Measurements from ENCODE around the gene APOF.
"Not testable (repeated sequence)": the region's sequence is repeated elsewhere in the genome, so short reads cannot be mapped to it uniquely, and the experiment has no call there.

Gene APOF

GRCh38 chr12:56359851-56360767 lies 2.5 kb downstream of the APOF start, which contains the start of gene STAT2:
Gene STAT2 (minus strand): TSS chr12:56360107. CDS start chr12:56356571, 3,536 bp downstream.
- no peak for TF ChIP-seq CTCF (conservative IDR thresholded peaks at IDR 0.05; ENCODE audit: low read length)
- H3K4me3 ChIP-seq (ENCODE audit: low read length), result peak within 1 kb of the TSS; percentile 99
- DNase-seq (ENCODE audit: low read depth), result peak; percentile 100

GRCh38 chr12:56358836-56359532 lies 3.7 kb downstream of the APOF start:
- peak overlapping the region; percentile 99 for H3K4me3 ChIP-seq (ENCODE audit: low read length)
- no peak for TF ChIP-seq CTCF (conservative IDR thresholded peaks at IDR 0.05; ENCODE audit: low read length)
- peak; percentile 90 for DNase-seq (ENCODE audit: low read depth)

- no peak for TF ChIP-seq CTCF (conservative IDR thresholded peaks at IDR 0.05; ENCODE audit: low read length)
- DNase-seq (ENCODE audit: low read depth), result no peak
- no peak overlapping the region for H3K4me3 ChIP-seq (ENCODE audit: low read length)
These were observed 11.3 kb downstream of the APOF start for GRCh38 chr12:56351325-56351724.

- H3K4me3 ChIP-seq (ENCODE audit: low read length), result no peak overlapping the region
- no peak for DNase-seq (ENCODE audit: low read depth)
- no peak for TF ChIP-seq CTCF (conservative IDR thresholded peaks at IDR 0.05; ENCODE audit: low read length)
These were observed 12.0 kb downstream of the APOF start for GRCh38 chr12:56350662-56351061.

GRCh38 chr12:56348776-56349175 lies 13.9 kb downstream of the APOF start:
- TF ChIP-seq CTCF (conservative IDR thresholded peaks at IDR 0.05; ENCODE audit: low read length), result no peak
- H3K4me3 ChIP-seq (ENCODE audit: low read length), result no peak overlapping the region
- no peak for DNase-seq (ENCODE audit: low read depth)

GRCh38 chr12:56347255-56347654 lies 15.4 kb downstream of the APOF start:
- H3K4me3 ChIP-seq (ENCODE audit: low read length); DNase-seq (ENCODE audit: low read depth): not testable (repeated sequence)

- TF ChIP-seq CTCF (conservative IDR thresholded peaks at IDR 0.05; ENCODE audit: low read length), result no peak
- H3K4me3 ChIP-seq (ENCODE audit: low read length), result no peak overlapping the region
- no peak for DNase-seq (ENCODE audit: low read depth)
These were observed 16.0 kb downstream of the APOF start for GRCh38 chr12:56346675-56347074.

- DNase-seq (ENCODE audit: low read depth); H3K4me3 ChIP-seq (ENCODE audit: low read length): not testable (repeated sequence)
These were observed 20.4 kb downstream of the APOF start for GRCh38 chr12:56342290-56342689.
